Aorta (tissue), 5 donors: ENCODE measurements around the gene NDRG4. TPM values are rescaled to one million over a fixed set of nuclear protein-coding genes. Genes with fewer than 3 reads are reported as not detected.

ENCODE experiments used
- ATAC-seq: fragments of 200-7000 bp; cut with Tn5 transposase; one replicate; pipeline ENCODE4 v1.9.1; 2022; ENCODE audit warnings: moderate library complexity; ENCODE audit not compliant: low FRiP score
- DNase-seq, 2 donors: peaks; one replicate each; pipeline ENCODE4 v3.0.0-alpha.2; 2020
- H3K27ac ChIP-seq, 2 donors: one replicate each; pipeline ENCODE4 v1.5.1; 2013; ENCODE audit warnings: low read length in 2 of 2, mild to moderate bottlenecking in 2 of 2, moderate library complexity in 2 of 2, control low read depth in 1 of 2, inconsistent platforms in 1 of 2, low read depth in 1 of 2
- H3K27me3 ChIP-seq, 2 donors: one replicate each; pipeline ENCODE4 v1.6.1; 2013; ENCODE audit warnings: control low read depth in 1 of 2, low read length in 1 of 2, mild to moderate bottlenecking in 1 of 2, moderate library complexity in 1 of 2; ENCODE audit not compliant: insufficient read depth in 2 of 2, control insufficient read depth in 1 of 2
- H3K36me3 ChIP-seq, 2 donors: one replicate each; pipeline ENCODE4 v1.6.1; 2013; ENCODE audit warnings: control low read depth in 1 of 2, low read length in 1 of 2, mild to moderate bottlenecking in 1 of 2; ENCODE audit not compliant: insufficient read depth in 2 of 2, control insufficient read depth in 1 of 2
- H3K4me1 ChIP-seq, 2 donors: one replicate each; pipeline ENCODE4 v1.6.1; 2013; ENCODE audit warnings: low read length in 2 of 2, control low read depth in 1 of 2, mild to moderate bottlenecking in 1 of 2, moderate library complexity in 1 of 2; ENCODE audit not compliant: insufficient read depth in 2 of 2, control insufficient read depth in 1 of 2
- H3K4me3 ChIP-seq, 2 donors: one replicate each; pipeline ENCODE4 v1.5.1; 2013; ENCODE audit warnings: low read length in 2 of 2, control low read depth in 1 of 2, mild to moderate bottlenecking in 1 of 2
- H3K9me3 ChIP-seq: one replicate; pipeline ENCODE4 v1.6.1; 2013; ENCODE audit warnings: mild to moderate bottlenecking, low read length; ENCODE audit not compliant: control insufficient read depth
- WGBS, 2 donors: extraction: QIAGEN DNeasy Blood & Tissue Kit; methylation state at CpG; one replicate each; pipeline ENCODE4 v1.1.7; 2013; 5-methylcytosine and 5-hydroxymethylcytosine counted together
- intact Hi-C, 2 donors: fragments of 100-400 bp; cut with DNase I; formaldehyde crosslinking; loops; one replicate each; pipeline versions ENCODE4 v1.14.2 to v1.15.0; 2022
- polyA plus RNA-seq, 2 donors: library from polyadenylated mRNA; stranded (reverse); fragments of 200-250 nt; gene quantifications; one replicate each; pipeline ENCODE4 v1.2.3, GENCODE V29; 2013
- total RNA-seq, 2 donors: library from RNA; stranded (reverse); fragmentation: NEBNext Ultra II Directional; extraction: Animal tissue kit (Norgen Biotek cat#: 25700); gene quantifications; one replicate each; pipeline ENCODE4 v1.2.1, GENCODE V29; 2021
- donor health status: healthy with polysubstance abuse.
- donor health status: Bipolar disorder and iron deficiency.
- donor health status: DM: no; HTN: no; CAD: no.
- donor health status: DM: no; HTN: no; CAD: no.
- donor health status: DM: yes; HTN: yes; CAD: no.

NDRG4 gene
- total and polyA plus RNA-seq, 4 donors, result 6.9 to 9.6 (median 8.1) TPM

DNA sequence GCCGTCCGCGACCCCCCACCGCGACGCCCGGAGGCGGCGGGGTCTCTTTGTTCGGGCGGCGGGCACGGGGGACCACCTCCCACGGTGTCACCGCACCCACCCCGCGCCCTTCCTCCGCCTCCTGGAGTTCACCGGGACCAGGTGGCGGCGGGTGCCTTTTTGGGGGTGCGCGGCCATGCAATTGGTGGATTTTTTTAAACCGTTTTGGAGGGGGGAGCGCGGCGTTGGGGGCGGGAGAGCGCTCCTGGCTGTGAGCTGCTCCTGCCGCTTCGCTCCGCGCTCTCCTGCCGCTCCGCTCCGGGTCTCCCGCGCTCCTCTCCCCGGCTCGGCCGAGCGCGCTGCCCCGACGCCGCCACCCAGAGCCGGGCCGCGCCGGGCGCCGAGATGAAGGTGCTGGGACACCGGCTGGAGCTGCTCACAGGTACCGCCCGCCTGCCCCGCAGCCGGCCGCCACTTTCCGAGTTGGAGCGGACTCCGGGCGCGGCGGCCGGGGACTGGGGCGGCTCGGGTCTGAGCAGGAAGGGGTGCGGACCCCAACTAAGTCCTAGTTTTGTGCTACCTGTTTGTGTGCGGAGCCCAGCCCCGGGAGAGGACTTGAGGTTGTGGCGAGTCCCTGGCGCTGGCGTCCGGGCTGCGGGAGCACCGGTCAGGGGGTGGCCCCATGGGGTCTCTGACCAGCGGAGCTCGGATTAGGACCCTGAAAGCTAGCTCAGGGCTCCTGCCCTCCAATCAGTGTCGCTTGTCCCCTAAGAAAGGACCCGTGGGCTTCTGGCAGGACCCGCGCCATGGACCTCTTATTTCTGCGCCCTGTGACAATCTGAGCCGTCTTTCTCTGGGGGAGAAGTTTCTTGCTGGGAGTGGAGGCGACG, 35.7 kb upstream of the NDRG4 start:
- no peaks in the 10 kb centered on the region for H3K9me3 ChIP-seq
- no peaks in the 10 kb centered on the region for H3K4me1 ChIP-seq
- ATAC-seq, result no peak
- no peaks in the 10 kb centered on the region for H3K27me3 ChIP-seq
- no peak overlapping the region for H3K27ac ChIP-seq
- intact Hi-C loops, result no loop called here
- no peak for DNase-seq
- 1% methylated on average over 72 to 86 of the region's 86 CpGs for WGBS, 2 donors
- H3K4me3 ChIP-seq, result peak overlapping the region in 1 of 2 donors; percentile 53
- H3K36me3 ChIP-seq, result no peaks in the 10 kb centered on the region

DNA sequence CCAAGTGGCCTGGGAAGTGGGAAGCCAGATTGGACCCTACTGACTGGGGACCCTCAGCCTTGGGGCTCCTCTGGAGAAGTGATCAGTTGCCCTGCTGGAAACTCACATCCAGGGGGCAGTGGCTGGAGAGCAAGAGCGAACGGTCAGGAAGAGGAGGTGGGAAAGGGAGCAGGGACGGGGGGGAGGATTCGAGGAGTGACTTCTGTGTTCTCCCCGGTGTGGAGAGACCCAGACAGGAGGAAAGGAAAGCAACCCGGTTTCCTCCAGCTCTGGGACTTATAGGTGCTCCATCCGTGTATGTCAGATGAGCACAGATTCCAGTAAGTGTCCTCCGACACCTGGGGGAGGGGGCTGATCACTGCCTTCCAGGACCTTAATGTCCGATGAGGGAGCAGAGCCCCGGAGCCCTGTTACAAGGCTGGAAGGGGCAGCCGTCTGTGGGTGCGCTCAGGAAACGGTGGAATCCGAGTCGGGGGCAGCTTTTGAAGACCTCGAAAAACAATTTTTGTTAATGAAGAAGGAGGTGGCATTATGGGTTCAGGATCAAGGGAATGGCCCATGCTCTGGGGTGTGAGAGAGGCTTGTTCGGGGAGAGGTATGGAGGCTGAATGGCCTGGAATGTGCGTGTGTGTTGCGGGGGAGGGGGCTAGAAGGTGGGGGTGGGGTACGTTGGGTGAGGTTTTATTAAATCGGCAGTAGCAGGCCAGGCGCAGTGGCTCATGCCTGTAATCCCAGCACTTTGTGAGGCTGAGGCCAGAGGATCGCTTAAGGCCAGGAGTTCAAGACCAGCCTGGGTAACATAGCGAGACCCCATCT, 34.8 kb upstream of the NDRG4 start:
- ATAC-seq (no peak), DNase-seq (no peak)
- Histone ChIP-seq H3K36me3 (no peaks in the 10 kb centered on the region), H3K9me3 (no peaks in the 10 kb centered on the region), H3K27ac (no peak overlapping the region), H3K27me3 (no peaks in the 10 kb centered on the region), H3K4me1 (no peaks in the 10 kb centered on the region), H3K4me3 (no peak overlapping the region)
- 13 to 14% methylated on average over 22 to 24 of the region's 24 CpGs for WGBS, 2 donors
- intact Hi-C loops, result no loop called here

DNA sequence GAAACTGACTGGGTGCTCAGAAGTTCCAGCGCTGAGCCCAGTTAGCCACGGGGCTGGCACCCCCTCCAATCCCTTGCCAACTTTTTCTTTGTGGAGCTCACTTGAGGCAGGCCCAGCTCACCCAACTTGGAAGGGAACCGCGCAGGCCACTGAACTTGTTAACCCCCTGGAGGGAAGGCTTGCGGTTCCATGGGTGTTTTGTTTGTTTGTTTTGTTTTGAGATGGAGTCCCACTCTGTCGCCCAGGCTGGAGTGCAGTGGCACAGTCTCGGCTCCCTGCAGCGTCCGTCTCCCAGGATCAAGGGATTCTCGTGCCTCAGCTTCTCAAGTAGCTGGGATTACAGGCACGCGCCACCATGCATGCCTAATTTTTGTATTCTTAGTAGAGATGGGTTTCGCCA, 34.1 kb upstream of the NDRG4 start:
- intact Hi-C loops, result no loop called here
- no peaks in the 10 kb centered on the region for H3K4me1 ChIP-seq
- no peaks in the 10 kb centered on the region for H3K36me3 ChIP-seq
- H3K27me3 ChIP-seq, result no peaks in the 10 kb centered on the region
- ATAC-seq (no peak), DNase-seq (no peak)
- no peaks in the 10 kb centered on the region for H3K9me3 ChIP-seq
- no peak overlapping the region for H3K27ac ChIP-seq
- WGBS, 2 donors, result 72 to 74% methylated on average over 13 of the region's 13 CpGs
- no peak overlapping the region for H3K4me3 ChIP-seq

DNA sequence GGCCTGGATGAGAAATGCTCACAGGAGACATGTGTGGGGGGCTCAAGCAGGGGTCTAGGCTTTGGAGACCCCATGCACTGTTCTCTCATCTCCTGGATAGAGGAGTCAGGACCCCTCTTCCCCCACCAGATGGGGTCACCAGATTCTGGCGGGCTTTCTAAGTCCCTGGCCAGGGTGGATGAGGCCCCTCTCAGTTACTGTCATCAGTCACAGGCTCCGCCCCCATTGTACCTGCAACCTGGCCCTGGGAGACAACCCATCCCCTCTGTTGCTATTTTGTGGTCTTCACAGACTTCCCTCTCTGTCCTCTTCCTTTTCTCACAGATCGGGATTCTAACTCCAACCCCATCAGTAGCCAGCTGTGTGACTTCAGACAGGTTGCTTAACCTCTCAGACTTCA, 33.5 kb upstream of the NDRG4 start:
- WGBS, 2 donors, result 83 to 88% methylated on average over 3 of the region's 3 CpGs
- H3K27ac ChIP-seq, result no peak overlapping the region
- no peak for ATAC-seq

DNA sequence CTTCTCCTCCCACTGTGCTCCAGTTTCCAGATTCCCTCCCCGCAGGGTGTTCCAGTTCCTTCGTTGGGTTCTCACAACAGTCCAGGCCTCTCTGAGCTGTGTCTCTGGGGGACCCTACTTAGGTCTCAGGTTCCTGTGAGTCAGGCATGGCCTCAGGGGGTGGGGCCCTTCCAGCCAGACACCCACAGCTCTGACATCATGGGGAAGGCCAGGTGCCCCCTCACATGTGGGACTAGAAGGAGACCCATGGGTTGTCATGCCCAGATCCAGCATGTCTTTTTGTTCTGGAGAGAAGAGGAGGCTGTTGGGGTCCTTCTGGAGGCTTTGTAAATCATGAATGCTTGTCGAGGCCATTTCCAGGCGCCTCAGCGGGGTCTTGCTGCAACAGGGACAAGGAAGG, 32.0 kb upstream of the NDRG4 start:
- Histone ChIP-seq H3K4me3 (no peak overlapping the region), H3K27me3 (no peaks in the 10 kb centered on the region), H3K27ac (no peak overlapping the region), H3K36me3 (no peaks in the 10 kb centered on the region), H3K4me1 (no peaks in the 10 kb centered on the region), H3K9me3 (no peaks in the 10 kb centered on the region)
- intact Hi-C loops, result no loop called here
- ATAC-seq (no peak), DNase-seq (peak in 1 of 2 donors; percentile 56)
- 88 to 93% methylated on average over 5 of the region's 5 CpGs for WGBS, 2 donors

More for the DNA sequence above, 33.5 kb upstream of the NDRG4 start:
- no peaks in the 10 kb centered on the region for H3K27me3 ChIP-seq
- no peaks in the 10 kb centered on the region for H3K4me1 ChIP-seq
- H3K9me3 ChIP-seq, result no peaks in the 10 kb centered on the region
- no peak overlapping the region for H3K4me3 ChIP-seq
- intact Hi-C loops, result no loop called here
- peak in 1 of 2 donors; percentile 33 for DNase-seq
- H3K36me3 ChIP-seq, result no peaks in the 10 kb centered on the region

DNA sequence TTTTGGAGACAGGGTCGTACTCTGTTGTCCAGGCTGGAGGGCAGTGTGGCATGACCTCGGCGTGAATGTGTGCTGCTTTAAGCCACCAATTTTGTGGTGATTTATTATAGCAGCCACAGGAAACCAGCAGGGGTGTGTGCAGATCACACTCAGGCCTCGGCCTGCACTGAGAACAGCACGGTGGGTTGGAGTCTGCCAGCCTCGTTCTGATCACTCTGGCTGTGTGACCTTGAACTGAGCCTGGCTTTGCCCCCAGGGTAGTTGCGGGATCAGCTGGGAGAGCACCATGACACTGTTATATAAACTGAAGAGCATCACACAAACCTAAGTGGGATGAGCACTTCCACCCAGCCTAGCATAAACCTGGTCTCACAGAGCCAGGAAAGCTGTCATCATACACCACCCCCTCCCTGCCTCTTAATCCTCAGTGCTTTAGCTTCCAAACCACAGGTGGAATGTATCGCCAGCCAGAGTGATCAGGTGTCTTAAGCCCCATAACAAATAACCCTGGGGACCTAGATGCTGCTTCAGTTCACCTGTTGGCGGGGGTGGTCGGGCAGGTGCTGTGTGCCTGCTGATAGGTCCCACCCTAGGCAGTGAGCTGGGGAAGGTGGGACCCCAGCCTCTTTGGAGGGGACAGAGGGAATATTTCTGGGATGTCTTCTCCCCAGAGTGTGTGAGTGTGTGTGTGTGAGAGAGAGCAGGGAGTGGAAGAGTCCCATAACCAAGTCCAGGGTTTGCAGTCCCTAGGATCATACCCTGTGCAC, 28.6 kb upstream of the NDRG4 start:
- ATAC-seq (no peak), DNase-seq (peak in 1 of 2 donors; percentile 32)
- WGBS, 2 donors, result 65 to 69% methylated on average over 10 of the region's 10 CpGs
- Histone ChIP-seq H3K27ac (no peak overlapping the region), H3K27me3 (no peaks in the 10 kb centered on the region), H3K36me3 (no peaks in the 10 kb centered on the region), H3K9me3 (no peaks in the 10 kb centered on the region), H3K4me3 (no peak overlapping the region), H3K4me1 (no peaks in the 10 kb centered on the region)
- intact Hi-C loops, result no loop called here

DNA sequence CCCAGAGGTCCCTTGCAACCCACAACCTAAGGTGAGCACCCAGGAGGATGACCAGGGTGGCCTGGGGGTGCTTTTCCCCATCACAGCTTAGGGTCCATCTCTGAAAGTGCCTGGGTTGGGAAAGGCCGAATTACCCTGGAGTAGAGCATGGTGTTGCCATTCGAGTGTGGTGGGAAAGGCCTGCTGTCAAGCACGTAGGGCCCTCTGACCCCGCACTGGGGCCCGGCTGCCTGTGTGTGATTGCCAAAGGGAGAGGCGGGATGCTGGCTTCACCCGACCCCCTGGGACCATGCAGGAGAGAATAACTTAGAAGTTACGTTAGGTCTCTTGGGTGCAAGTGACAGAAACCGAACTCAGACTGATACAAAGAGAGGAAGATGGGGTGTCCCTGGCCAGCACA, 27.7 kb upstream of the NDRG4 start:
- intact Hi-C loops, result no loop called here
- Histone ChIP-seq H3K9me3 (no peaks in the 10 kb centered on the region), H3K4me1 (no peaks in the 10 kb centered on the region), H3K27ac (no peak overlapping the region), H3K27me3 (no peaks in the 10 kb centered on the region), H3K4me3 (no peak overlapping the region), H3K36me3 (no peaks in the 10 kb centered on the region)
- WGBS, 2 donors, result 91 to 92% methylated on average over 9 of the region's 9 CpGs
- ATAC-seq (no peak), DNase-seq (peak in 1 of 2 donors; percentile 45)

DNA sequence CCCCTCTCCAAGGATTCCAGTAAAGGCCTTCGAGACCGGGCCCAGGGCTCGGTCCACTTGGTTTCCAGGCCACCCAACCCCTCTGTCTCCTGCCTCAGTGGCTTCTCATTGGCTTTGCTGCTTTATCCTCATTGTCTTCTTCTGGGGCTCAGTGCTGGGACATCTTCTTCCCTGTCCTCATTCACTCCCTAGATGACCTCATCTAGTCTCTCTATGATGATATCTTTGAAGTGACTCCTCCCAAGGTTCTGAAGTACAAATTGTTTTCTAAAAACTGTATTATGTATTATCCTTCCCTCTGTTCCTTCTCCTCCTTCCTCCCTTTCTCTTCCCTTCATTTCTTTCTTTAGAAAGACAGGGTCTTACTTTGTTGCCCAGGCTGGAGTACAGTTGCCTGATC, 27.1 kb upstream of the NDRG4 start:
- intact Hi-C loops, result no loop called here
- DNase-seq (no peak), ATAC-seq (no peak)
- Histone ChIP-seq H3K27me3 (no peaks in the 10 kb centered on the region), H3K4me1 (no peaks in the 10 kb centered on the region), H3K4me3 (no peak overlapping the region), H3K9me3 (no peaks in the 10 kb centered on the region), H3K27ac (no peak overlapping the region), H3K36me3 (no peaks in the 10 kb centered on the region)
- 94 to 98% methylated on average over 3 of the region's 3 CpGs for WGBS, 2 donors
